OCI-LY3 (cell line): ENCODE data around the gene KRT85.

Experiments
- H2AFZ ChIP-seq: fragments of 200-600, 300-600 bp; shearing (Covaris generic); 2 replicates; pipeline ENCODE4 v1.6.0; 2014; ENCODE audit warnings: antibody characterized with exemption, low read depth, low read length
- H3K27ac ChIP-seq: fragments of 200-600, 300-600 bp; sonication (generic); 2 replicates; pipeline ENCODE4 v1.5.1; 2014; ENCODE audit warnings: mild to moderate bottlenecking, low read length, moderate library complexity, mixed read lengths
- H3K27me3 ChIP-seq: fragments of 200-600, 300-600 bp; sonication (generic); 2 replicates; pipeline ENCODE4 v1.6.1; 2014; ENCODE audit warnings: low read depth, low read length, mixed read lengths
- H3K36me3 ChIP-seq: fragments of 200-600, 300-600 bp; sonication (generic); replicated peaks from 2 replicates; pipeline ENCODE3; 2014; ENCODE audit warnings: low read depth, low read length, mixed read lengths
- H3K4me1 ChIP-seq: fragments of 300-600, 200-600 bp; sonication (generic); 2 replicates; pipeline ENCODE4 v1.6.1; 2014; ENCODE audit warnings: low read length, mixed read lengths
- H3K4me2 ChIP-seq: fragments of 200-600, 300-600 bp; sonication (generic); 2 replicates; pipeline ENCODE4 v1.6.1; 2014; ENCODE audit warnings: low read length, mixed read lengths
- H3K4me3 ChIP-seq: fragments of 300-600, 200-600 bp; sonication (generic); 2 replicates; pipeline ENCODE4 v1.5.1; 2014; ENCODE audit warnings: antibody characterized with exemption, mild to moderate bottlenecking, low read length, moderate library complexity
- H3K79me2 ChIP-seq: fragments of 300-600, 200-600 bp; shearing (Covaris generic); 2 replicates; pipeline ENCODE4 v1.6.1; 2014; ENCODE audit warnings: mild to moderate bottlenecking, low read length, mixed read lengths
- H3K9ac ChIP-seq: fragments of 300-600, 200-600 bp; shearing (Covaris generic); 2 replicates; pipeline ENCODE4 v1.6.0; 2014; ENCODE audit warnings: mild to moderate bottlenecking, low read length, moderate library complexity
- H3K9me3 ChIP-seq: fragments of 200-600, 300-600 bp; shearing (Covaris generic); 2 replicates; pipeline ENCODE4 v1.6.1; 2014; ENCODE audit warnings: low read length, mixed read lengths; ENCODE audit not compliant: insufficient read depth
- H4K20me1 ChIP-seq: fragments of 200-600, 300-600 bp; sonication (generic); 2 replicates; pipeline ENCODE4 v1.6.1; 2016; ENCODE audit warnings: low read length, mixed read lengths; ENCODE audit not compliant: insufficient read depth
- CTCF ChIP-seq: fragments of 200-600, 300-600 bp; sonication (generic); IDR thresholded peaks from 2 replicates; pipeline ENCODE4 v1.5.1; 2014; ENCODE audit warnings: antibody characterized with exemption, low read length, low read depth
- EZH2phosphoT487 ChIP-seq: fragments of 200-600 bp; shearing (Covaris generic); IDR thresholded peaks from 2 replicates; pipeline ENCODE4 v1.6.1; 2018; ENCODE audit warnings: antibody characterized with exemption, mixed run types, low read depth

Gene KRT85

GRCh38 chr12:52363111-52363679, 4.1 kb downstream of the KRT85 start:
- Histone ChIP-seq H3K9ac (no peak overlapping the region), H2AFZ (no peak overlapping the region), H3K79me2 (no peaks in the 10 kb centered on the region), H3K9me3 (no peaks in the 10 kb centered on the region), H3K27ac (no peak overlapping the region), H3K4me3 (no peak overlapping the region), H3K4me2 (no peak overlapping the region), H3K36me3 (no peaks in the 10 kb centered on the region), H3K27me3 (peaks cover 39% of the 10 kb centered on the region), H4K20me1 (no peaks in the 10 kb centered on the region), H3K4me1 (peaks cover 14% of the 10 kb centered on the region)
- TF ChIP-seq CTCF (no peak), EZH2phosphoT487 (no peak)

DNA sequence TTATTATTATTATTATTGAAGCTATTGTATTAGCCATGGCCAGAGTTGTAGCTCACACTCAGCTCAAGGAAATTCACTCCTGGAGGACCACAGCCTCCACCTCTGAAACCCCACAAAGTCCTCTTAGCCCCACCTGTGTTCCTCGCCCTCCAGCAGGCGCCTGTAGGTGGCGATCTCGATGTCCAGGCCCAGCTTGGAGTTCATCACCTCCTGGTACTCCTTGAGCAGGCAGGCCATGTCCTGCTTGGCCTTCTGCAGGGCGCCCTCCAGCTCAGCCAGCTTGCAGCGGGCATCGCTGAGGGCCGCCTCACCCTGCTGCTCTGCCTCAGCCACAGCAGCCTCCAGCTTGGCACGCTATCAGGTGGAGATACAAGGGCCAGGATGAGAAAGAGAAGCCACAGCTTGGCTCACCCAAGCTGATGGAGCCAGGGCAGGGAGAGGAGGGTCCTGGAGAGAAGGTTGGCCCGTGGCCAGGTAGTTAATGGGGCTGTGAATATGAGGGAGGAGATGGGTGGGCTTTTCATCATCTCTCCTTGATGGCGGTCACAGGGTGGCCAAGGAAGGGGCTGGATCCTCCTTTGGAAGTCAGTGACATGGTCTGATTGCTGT, 5.1 kb downstream of the KRT85 start:
- Histone ChIP-seq H3K27me3 (peaks cover 31% of the 10 kb centered on the region), H3K4me1 (peaks cover 17% of the 10 kb centered on the region)
- TF ChIP-seq CTCF, result peak; percentile 44
- no peak for TF ChIP-seq EZH2phosphoT487

DNA sequence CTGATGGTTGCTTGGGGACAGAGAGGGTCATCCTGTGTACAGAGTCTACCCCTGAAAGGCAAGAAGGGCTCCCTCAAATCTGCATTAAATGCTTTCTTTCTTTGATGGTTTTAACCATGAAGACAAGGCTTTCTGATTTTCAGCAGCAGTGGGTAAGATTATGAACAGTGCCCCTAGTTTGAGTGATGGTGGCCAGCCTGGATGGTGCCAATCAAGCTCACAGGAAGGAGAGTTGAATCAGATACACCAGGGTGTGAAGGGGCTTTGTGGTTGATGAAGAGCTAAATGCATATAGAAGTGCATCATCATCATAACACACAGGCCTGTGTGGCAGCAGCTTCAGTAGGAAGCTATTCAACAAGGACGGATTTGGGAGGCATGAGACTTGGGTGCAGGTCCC, 5.7 kb downstream of the KRT85 start:
- Histone ChIP-seq H3K79me2 (no peaks in the 10 kb centered on the region), H3K9ac (no peak overlapping the region), H3K4me2 (no peak overlapping the region), H4K20me1 (no peaks in the 10 kb centered on the region), H3K4me1 (peaks cover 17% of the 10 kb centered on the region), H3K27me3 (peaks cover 30% of the 10 kb centered on the region), H3K27ac (no peak overlapping the region), H2AFZ (no peak overlapping the region), H3K9me3 (no peaks in the 10 kb centered on the region), H3K4me3 (no peak overlapping the region), H3K36me3 (no peaks in the 10 kb centered on the region)
- TF ChIP-seq EZH2phosphoT487, result no peak
- TF ChIP-seq CTCF, result no peak

More for the DNA sequence above, 5.1 kb downstream of the KRT85 start:
- H3K4me3 ChIP-seq, result no peak overlapping the region
- H3K9ac ChIP-seq, result no peak overlapping the region
- no peak overlapping the region for H2AFZ ChIP-seq
- no peak overlapping the region for H3K4me2 ChIP-seq
- H3K27ac ChIP-seq, result no peak overlapping the region
- no peaks in the 10 kb centered on the region for H3K9me3 ChIP-seq
- H3K79me2 ChIP-seq, result no peaks in the 10 kb centered on the region
- no peaks in the 10 kb centered on the region for H3K36me3 ChIP-seq
- H4K20me1 ChIP-seq, result no peaks in the 10 kb centered on the region

DNA sequence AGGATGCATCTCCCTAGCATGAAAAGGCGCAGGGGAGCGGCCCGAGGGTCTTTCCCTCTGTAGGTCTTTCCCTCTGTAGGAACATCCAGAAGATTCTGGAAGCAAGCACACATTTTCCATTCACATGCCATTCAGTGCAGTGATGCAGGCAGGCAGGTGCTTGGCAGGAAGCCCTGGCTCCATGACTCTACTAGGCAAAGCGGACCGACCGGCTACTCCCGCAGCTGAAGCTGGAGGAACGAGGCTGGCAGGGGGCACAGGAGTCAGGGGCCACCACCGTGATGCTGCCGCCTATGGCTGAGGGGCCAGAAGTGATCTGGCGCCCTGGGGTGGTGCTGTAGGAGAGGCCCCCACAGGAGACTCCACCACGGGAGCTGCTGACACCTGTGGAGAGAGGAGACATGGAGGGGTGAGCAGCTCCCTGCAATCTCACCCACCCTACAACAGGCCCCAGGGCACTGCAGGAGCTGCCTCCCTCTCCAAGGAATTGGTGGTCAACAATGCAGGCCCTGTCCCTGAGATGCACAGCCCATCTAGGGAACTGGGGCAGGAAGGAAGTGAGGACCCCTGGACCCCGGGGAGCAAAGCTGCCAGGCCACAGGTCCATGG, 6.5 kb downstream of the KRT85 start:
- no peak overlapping the region for H2AFZ ChIP-seq
- H3K9ac ChIP-seq, result no peak overlapping the region
- H3K9me3 ChIP-seq, result no peaks in the 10 kb centered on the region
- H4K20me1 ChIP-seq, result no peaks in the 10 kb centered on the region
- no peaks in the 10 kb centered on the region for H3K36me3 ChIP-seq
- no peak overlapping the region for H3K4me2 ChIP-seq
- H3K27ac ChIP-seq, result no peak overlapping the region
- H3K27me3 ChIP-seq, result peaks cover 22% of the 10 kb centered on the region
- TF ChIP-seq EZH2phosphoT487 (no peak), CTCF (no peak)
- H3K4me1 ChIP-seq, result peaks cover 17% of the 10 kb centered on the region
- H3K4me3 ChIP-seq, result no peak overlapping the region
- H3K79me2 ChIP-seq, result no peaks in the 10 kb centered on the region
